HFF-Myc (cell line): Measurements from ENCODE around the gene C8A.

Experiments used
- DNase-seq: peaks from one replicate; pipeline ENCODE4 v3.0.0-alpha.2; 2011; ENCODE audit warnings: low read depth; ENCODE audit errors: extremely low read depth
- H3K4me3 ChIP-seq: replicated peaks from 2 replicates; pipeline ENCODE4 v1.5.1; 2011; ENCODE audit warnings: low read depth, mild to moderate bottlenecking, control low read depth, low read length
- TF ChIP-seq, protein P1 (sequence below): IDR thresholded peaks from 2 replicates; pipeline ENCODE4 v1.5.1; 2012; ENCODE audit warnings: mild to moderate bottlenecking, low read depth, low read length, control low read depth; ENCODE audit errors: missing control alignments

C8A gene

DNA sequence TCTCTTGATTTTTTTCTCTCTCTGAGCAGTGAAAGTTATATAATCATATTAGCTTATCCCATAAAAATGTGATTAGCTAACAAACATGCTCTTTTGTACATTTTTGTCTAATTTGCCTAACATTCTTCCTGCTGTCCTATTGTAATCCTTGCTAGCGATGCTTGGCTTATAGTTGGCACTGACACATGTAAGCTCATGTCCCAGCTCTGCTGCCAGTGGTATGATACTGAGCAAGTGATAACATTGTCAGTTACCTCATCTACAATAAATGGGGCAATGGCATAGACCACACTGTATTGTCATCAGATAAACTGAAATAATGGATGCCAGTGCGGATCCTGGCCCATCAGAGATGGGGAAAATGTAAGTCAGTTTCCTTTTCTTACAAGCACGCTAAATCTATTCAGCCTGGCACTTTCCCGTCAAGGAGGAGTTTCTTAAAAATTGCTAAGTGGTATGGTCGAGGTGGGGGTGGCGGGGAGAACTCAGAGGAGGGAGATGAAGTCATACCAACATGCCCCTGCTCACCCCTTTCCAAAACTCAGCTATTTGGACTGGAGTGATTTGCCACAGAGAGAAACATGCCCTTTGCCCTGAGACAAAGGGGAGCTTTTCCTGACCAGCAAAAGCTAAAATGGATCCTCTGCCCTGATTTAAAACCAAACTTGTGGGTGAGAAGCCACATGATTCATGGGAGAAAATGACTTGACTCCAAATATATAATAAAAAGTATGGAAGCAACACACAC is 36.7 kb upstream of the C8A start:
- TF ChIP-seq, protein P1, sequence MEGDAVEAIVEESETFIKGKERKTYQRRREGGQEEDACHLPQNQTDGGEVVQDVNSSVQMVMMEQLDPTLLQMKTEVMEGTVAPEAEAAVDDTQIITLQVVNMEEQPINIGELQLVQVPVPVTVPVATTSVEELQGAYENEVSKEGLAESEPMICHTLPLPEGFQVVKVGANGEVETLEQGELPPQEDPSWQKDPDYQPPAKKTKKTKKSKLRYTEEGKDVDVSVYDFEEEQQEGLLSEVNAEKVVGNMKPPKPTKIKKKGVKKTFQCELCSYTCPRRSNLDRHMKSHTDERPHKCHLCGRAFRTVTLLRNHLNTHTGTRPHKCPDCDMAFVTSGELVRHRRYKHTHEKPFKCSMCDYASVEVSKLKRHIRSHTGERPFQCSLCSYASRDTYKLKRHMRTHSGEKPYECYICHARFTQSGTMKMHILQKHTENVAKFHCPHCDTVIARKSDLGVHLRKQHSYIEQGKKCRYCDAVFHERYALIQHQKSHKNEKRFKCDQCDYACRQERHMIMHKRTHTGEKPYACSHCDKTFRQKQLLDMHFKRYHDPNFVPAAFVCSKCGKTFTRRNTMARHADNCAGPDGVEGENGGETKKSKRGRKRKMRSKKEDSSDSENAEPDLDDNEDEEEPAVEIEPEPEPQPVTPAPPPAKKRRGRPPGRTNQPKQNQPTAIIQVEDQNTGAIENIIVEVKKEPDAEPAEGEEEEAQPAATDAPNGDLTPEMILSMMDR = no peak
- DNase-seq = no peak
- no peak overlapping the region for H3K4me3 ChIP-seq

DNA sequence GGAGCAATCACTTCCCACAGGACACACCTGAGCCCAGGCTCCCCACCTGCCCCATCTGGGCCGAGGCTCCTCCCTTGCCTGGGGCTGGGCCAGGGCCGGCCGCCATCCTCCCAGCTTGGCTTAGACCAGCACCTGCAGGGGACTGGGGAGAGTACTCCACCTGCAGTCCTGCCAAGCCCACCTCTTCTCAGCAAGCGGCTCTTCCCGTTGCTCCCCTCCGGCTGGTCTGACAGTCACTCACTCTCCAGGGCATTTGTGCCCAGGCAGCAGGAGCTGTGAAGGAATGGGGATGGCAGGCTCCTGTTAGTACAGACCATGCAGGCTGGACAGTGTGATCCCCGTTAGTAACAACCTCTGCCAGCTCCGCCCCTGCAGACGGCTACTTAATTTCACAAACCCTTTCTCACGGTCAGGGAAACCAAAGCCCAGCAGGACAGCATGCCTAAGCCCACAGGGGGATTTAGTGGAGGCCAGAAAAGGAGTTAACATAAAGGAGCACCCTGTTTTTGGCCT is 35.2 kb upstream of the C8A start, which contains the start of gene FYB2:
Gene FYB2, minus strand, starts transcription at position 18 of the 513 bp plus-strand sequence. CDS start 114 bp downstream, outside the sequence.
- TF ChIP-seq, protein P1 = no peak
- no peak for DNase-seq
- H3K4me3 ChIP-seq = no peak within 1 kb of the TSS

DNA sequence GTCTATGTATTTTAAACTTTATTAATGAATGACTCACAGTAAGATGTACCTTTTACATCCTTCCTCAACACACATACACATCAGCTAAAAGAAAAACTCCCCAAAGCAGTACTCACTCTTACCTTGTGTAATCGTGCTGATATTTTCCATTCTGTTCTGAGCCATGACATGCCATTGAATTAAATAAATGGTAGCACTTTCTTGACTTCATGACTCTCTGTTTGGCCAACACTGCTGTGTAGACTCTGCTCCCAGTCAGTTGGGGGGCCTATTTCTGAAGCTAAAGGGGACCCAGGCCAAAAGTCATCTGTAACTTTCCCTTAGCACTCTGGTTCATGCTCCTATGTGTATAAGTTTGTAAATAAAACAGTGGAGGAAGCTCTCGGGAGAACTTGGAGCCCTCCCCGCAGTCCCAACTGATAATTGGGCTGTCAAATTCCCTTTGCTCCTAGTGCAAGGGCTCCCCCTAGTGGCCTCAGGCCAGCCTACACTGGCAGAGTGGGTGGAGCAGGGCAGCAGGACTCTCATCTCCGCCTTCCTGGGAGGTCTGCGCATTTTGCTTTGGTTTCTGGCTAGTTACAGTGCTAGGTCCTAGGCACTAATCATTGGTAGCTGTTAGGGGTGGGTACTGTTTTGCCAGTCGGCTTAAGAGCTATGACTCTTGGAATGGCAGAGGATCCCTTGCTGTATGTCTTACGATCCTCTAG is 33.7 kb upstream of the C8A start:
- peak; percentile 44 for DNase-seq
- TF ChIP-seq, protein P1 = peak; percentile 100
- no peak overlapping the region for H3K4me3 ChIP-seq

DNA sequence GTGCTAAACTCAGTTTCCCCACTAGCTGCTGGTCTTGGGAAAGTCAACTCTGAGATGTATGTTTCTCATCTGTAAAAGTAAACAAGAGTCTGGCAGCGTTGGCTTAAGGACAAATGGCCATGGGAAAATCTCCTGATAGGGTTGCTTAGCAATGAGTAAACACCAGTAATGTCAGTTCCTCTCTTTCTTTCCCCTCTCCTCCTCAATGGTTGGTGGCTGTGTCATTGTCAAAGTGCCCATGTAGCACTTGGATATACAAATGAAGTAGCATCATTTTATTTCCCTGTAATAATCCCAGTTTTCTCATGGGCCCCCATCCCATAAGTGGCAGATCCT is 33.2 kb upstream of the C8A start:
- no peak overlapping the region for H3K4me3 ChIP-seq
- TF ChIP-seq, protein P1 = no peak
- no peak for DNase-seq

DNA sequence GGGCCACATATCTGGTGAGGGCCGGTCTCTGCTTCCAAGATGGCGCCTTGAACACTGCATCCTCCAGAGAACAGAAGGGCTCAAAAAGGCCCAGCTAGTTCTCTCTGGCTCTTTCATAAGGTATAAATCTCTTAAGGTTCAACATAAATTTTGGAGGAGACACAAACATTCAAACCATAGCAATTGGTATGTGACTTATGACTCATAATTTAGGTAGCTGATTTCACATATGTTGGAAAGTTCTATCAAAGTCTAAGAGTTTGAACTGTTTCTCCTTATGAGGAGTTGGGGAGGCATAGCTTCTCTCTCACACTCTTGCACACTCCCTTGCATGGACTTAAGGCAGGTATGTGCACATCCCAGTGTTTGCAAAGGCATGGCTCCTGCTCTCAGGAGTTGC is 30.3 kb upstream of the C8A start:
- TF ChIP-seq, protein P1 = no peak
- no peak overlapping the region for H3K4me3 ChIP-seq
- no peak for DNase-seq

DNA sequence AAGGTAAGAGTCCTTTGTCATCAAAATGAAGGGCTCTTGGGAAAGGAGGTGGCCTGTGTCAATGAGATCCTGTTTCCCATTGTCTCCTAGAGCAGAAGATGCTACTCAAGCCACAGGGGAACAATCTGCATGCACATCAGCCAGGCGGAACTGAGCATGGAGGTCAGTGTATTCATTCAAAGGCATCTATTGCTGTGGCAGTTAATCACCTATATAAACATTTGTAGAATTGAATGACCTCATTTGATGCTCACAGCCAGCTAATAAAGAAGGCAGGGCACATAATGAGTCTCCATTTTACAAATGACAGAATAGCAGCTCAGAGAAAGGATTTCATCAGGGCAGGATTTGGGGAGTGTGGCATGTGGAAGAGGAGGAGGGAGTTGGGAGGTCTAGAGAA is 29.7 kb upstream of the C8A start:
- TF ChIP-seq, protein P1 = no peak
- DNase-seq = no peak
- H3K4me3 ChIP-seq = no peak overlapping the region
